HG03460 (cell line): Measurements from ENCODE around the gene NELL1.
"Not testable (repeated sequence)": the region's sequence is repeated elsewhere in the genome, so short reads cannot be mapped to it uniquely, and the experiment has no call there.

ENCODE experiments used
- ATAC-seq: cut with Tn5 transposase; IDR thresholded peaks from one replicate; pipeline ENCODE4 v1.9.1; 2021; ENCODE audit not compliant: unreplicated experiment

NELL1 gene

GRCh38 chr11:21180182-21180581 lies 510.8 kb downstream of the NELL1 start:
- ATAC-seq = no peak

GRCh38 chr11:21185959-21186358 lies 516.6 kb downstream of the NELL1 start:
- no peak for ATAC-seq

- no peak for ATAC-seq
Measured at GRCh38 chr11:21190181-21190580, 520.8 kb downstream of the NELL1 start.

GRCh38 chr11:21195995-21196394 lies 526.6 kb downstream of the NELL1 start:
- no peak for ATAC-seq

- no peak for ATAC-seq
Measured at GRCh38 chr11:21198498-21198897, 529.1 kb downstream of the NELL1 start.

GRCh38 chr11:21205205-21205604 lies 535.8 kb downstream of the NELL1 start:
- no peak for ATAC-seq

GRCh38 chr11:21225860-21226259 lies 556.5 kb downstream of the NELL1 start:
- no peak for ATAC-seq

GRCh38 chr11:21229224-21229623 lies 559.8 kb downstream of the NELL1 start:
- ATAC-seq = no peak

GRCh38 chr11:21250196-21250595 lies 580.8 kb downstream of the NELL1 start:
- ATAC-seq = no peak

GRCh38 chr11:21254055-21254454 lies 584.7 kb downstream of the NELL1 start:
- ATAC-seq = no peak

GRCh38 chr11:21254790-21255189 lies 585.4 kb downstream of the NELL1 start:
- ATAC-seq = no peak

- ATAC-seq = no peak
Measured at GRCh38 chr11:21257461-21257860, 588.1 kb downstream of the NELL1 start.

GRCh38 chr11:21258414-21258813 lies 589.0 kb downstream of the NELL1 start:
- ATAC-seq = no peak

- ATAC-seq = no peak
Measured at GRCh38 chr11:21260101-21260500, 590.7 kb downstream of the NELL1 start.

- ATAC-seq = no peak
Measured at GRCh38 chr11:21262992-21263391, 593.6 kb downstream of the NELL1 start.

- no peak for ATAC-seq
Measured at GRCh38 chr11:21264125-21264524, 594.7 kb downstream of the NELL1 start.

- no peak for ATAC-seq
Measured at GRCh38 chr11:21268036-21268435, 598.6 kb downstream of the NELL1 start.

- not testable (repeated sequence) for ATAC-seq
Measured at GRCh38 chr11:21272139-21272538, 602.8 kb downstream of the NELL1 start.

GRCh38 chr11:21278840-21279239 lies 609.5 kb downstream of the NELL1 start:
- no peak for ATAC-seq

- no peak for ATAC-seq
Measured at GRCh38 chr11:21285104-21285503, 615.7 kb downstream of the NELL1 start.

- ATAC-seq = no peak
Measured at GRCh38 chr11:21289686-21290085, 620.3 kb downstream of the NELL1 start.

GRCh38 chr11:21295508-21295907 lies 626.1 kb downstream of the NELL1 start:
- no peak for ATAC-seq

GRCh38 chr11:21301981-21302380 lies 632.6 kb downstream of the NELL1 start:
- no peak for ATAC-seq
